ENCODE data around the gene OGA. TPM values are rescaled to one million over a fixed set of nuclear protein-coding genes. Genes with fewer than 3 reads are reported as not detected.

OGA gene
- total and polyA plus RNA-seq, 4 experiments from 2014 or later: 26.6 to 325 (median 178) TPM

GRCh38 chr10:101851411-101852116 is 33.3 kb upstream of the OGA start:
- H3K27me3 Mint-ChIP-seq: no peaks in the 10 kb centered on the region
- no peaks in the 10 kb centered on the region for H3K4me1 ChIP-seq (ENCODE audit: insufficient read depth, low read length)
- DNase-seq: no peak
- H3K4me1 Mint-ChIP-seq: no peaks in the 10 kb centered on the region
- intact Hi-C loops (cut with micrococcal nuclease): no loop called here
- H3K4me3 Mint-ChIP-seq: no peak overlapping the region
- no peaks in the 10 kb centered on the region for H3K9me3 Mint-ChIP-seq
- H3K36me3 Mint-ChIP-seq: peaks cover 25 to 34% of the 10 kb centered on the region in 2 donors
- POLR2A ChIA-PET (ENCODE audit: partially characterized antibody): no interaction called here
- no peak overlapping the region for H3K27ac ChIP-seq (ENCODE audit: low read depth, low read length)
- H3K4me3 ChIP-seq (ENCODE audit: low read length in 2 of 2): no peak overlapping the region
- peaks cover 10% of the 10 kb centered on the region for H3K36me3 ChIP-seq (ENCODE audit: insufficient read depth, low read length)
- no peaks in the 10 kb centered on the region for H3K27me3 ChIP-seq (ENCODE audit: insufficient read depth, low read length)
- CTCF ChIA-PET (ENCODE audit: partially characterized antibody): interaction anchor here (1.9 kb wide), 1 partner anchor 10 kb away, joined by 14 read pairs; no protein-coding TSS in a partner anchor
- H3K9me3 ChIP-seq (ENCODE audit: control insufficient read depth in 1 of 2, low read length in 2 of 2): no peaks in the 10 kb centered on the region
- H3K27ac Mint-ChIP-seq: no peak overlapping the region

- Mint-ChIP-seq H3K4me3 (no peak overlapping the region), H3K36me3 (peaks cover 31 to 42% of the 10 kb centered on the region in 2 donors), H3K27me3 (no peaks in the 10 kb centered on the region), H3K27ac (peak overlapping the region in 1 of 7 donors; percentile 53), H3K9me3 (no peaks in the 10 kb centered on the region), H3K4me1 (no peaks in the 10 kb centered on the region)
- Histone ChIP-seq H3K4me1 (ENCODE audit: insufficient read depth, low read length) (no peaks in the 10 kb centered on the region), H3K27ac (ENCODE audit: low read depth, low read length) (no peak overlapping the region), H3K9me3 (ENCODE audit: control insufficient read depth in 1 of 2, low read length in 2 of 2) (no peaks in the 10 kb centered on the region), H3K4me3 (ENCODE audit: low read length in 2 of 2) (no peak overlapping the region), H3K27me3 (ENCODE audit: insufficient read depth, low read length) (no peaks in the 10 kb centered on the region), H3K36me3 (ENCODE audit: insufficient read depth, low read length) (peaks cover 10% of the 10 kb centered on the region)
- no peak for DNase-seq
- ChIA-PET CTCF (ENCODE audit: partially characterized antibody) (interaction anchor here (1.1 to 1.9 kb wide), 2 partner anchors 10 to 13 kb away, joined by 3 to 14 read pairs; no protein-coding TSS in a partner anchor), POLR2A (ENCODE audit: partially characterized antibody) (no interaction called here)
- intact Hi-C loops (cut with micrococcal nuclease): no loop called here
Measured at GRCh38 chr10:101850749-101851148, 32.5 kb upstream of the OGA start.

- peaks cover 35 to 43% of the 10 kb centered on the region in 2 donors for H3K36me3 Mint-ChIP-seq
Measured at GRCh38 chr10:101848894-101849351, 30.7 kb upstream of the OGA start.

GRCh38 chr10:101848408-101848807 is 30.2 kb upstream of the OGA start:
- Histone ChIP-seq H3K27me3 (ENCODE audit: insufficient read depth, low read length) (no peaks in the 10 kb centered on the region), H3K4me1 (ENCODE audit: insufficient read depth, low read length) (peaks cover 8% of the 10 kb centered on the region), H3K4me3 (ENCODE audit: low read length in 2 of 2) (no peak overlapping the region), H3K36me3 (ENCODE audit: insufficient read depth, low read length) (peaks cover 10% of the 10 kb centered on the region), H3K27ac (ENCODE audit: low read depth, low read length) (no peak overlapping the region), H3K9me3 (ENCODE audit: control insufficient read depth in 1 of 2, low read length in 2 of 2) (no peaks in the 10 kb centered on the region)
- peak overlapping the region in 2 of 7 donors; percentile 44 to 61 for H3K27ac Mint-ChIP-seq
- H3K9me3 Mint-ChIP-seq: no peaks in the 10 kb centered on the region
- DNase-seq: no peak
- no peaks in the 10 kb centered on the region for H3K27me3 Mint-ChIP-seq
- peaks cover 35 to 43% of the 10 kb centered on the region in 2 donors for H3K36me3 Mint-ChIP-seq
- ChIA-PET CTCF (ENCODE audit: partially characterized antibody) (interaction anchor here (2.1 kb wide), 1 partner anchor 8 kb away, joined by 8 read pairs; no protein-coding TSS in a partner anchor), POLR2A (ENCODE audit: partially characterized antibody) (interaction anchor here (1.3 to 1.4 kb wide), 2 partner anchors 11 to 30 kb away, joined by 3 read pairs; partner anchors contain the start of gene OGA)
- intact Hi-C loops (cut with micrococcal nuclease): no loop called here
- H3K4me1 Mint-ChIP-seq: peaks cover 5 to 9% (median 7%) of the 10 kb centered on the region in 4 donors
- no peak overlapping the region for H3K4me3 Mint-ChIP-seq

More at GRCh38 chr10:101848894-101849351, 30.7 kb upstream of the OGA start:
- Histone ChIP-seq H3K36me3 (ENCODE audit: insufficient read depth, low read length) (peaks cover 10% of the 10 kb centered on the region), H3K9me3 (ENCODE audit: control insufficient read depth in 1 of 2, low read length in 2 of 2) (no peaks in the 10 kb centered on the region), H3K27ac (ENCODE audit: low read depth, low read length) (no peak overlapping the region), H3K4me1 (ENCODE audit: insufficient read depth, low read length) (peaks cover 6% of the 10 kb centered on the region), H3K27me3 (ENCODE audit: insufficient read depth, low read length) (no peaks in the 10 kb centered on the region), H3K4me3 (ENCODE audit: low read length in 2 of 2) (no peak overlapping the region)
- no peaks in the 10 kb centered on the region for H3K9me3 Mint-ChIP-seq
- no peak overlapping the region for H3K4me3 Mint-ChIP-seq
- ChIA-PET POLR2A (ENCODE audit: partially characterized antibody) (interaction anchor here (1.3 to 1.4 kb wide), 2 partner anchors 10 to 30 kb away, joined by 3 read pairs; partner anchors contain the start of gene OGA), CTCF (ENCODE audit: partially characterized antibody) (interaction anchor here (0.8 to 2.1 kb wide), 2 partner anchors 9 to 66 kb away, joined by 3 to 8 read pairs; partner anchors contain the start of gene NPM3)
- H3K27me3 Mint-ChIP-seq: no peaks in the 10 kb centered on the region
- DNase-seq: no peak
- intact Hi-C loops (cut with micrococcal nuclease): no loop called here
- H3K27ac Mint-ChIP-seq: peak overlapping the region in 1 of 7 donors; percentile 44
- peaks cover 5 to 8% (median 6%) of the 10 kb centered on the region in 4 donors for H3K4me1 Mint-ChIP-seq

- Histone ChIP-seq H3K4me3 (ENCODE audit: low read length in 2 of 2) (no peak overlapping the region), H3K36me3 (ENCODE audit: insufficient read depth, low read length) (peaks cover 10% of the 10 kb centered on the region), H3K9me3 (ENCODE audit: control insufficient read depth in 1 of 2, low read length in 2 of 2) (no peaks in the 10 kb centered on the region), H3K4me1 (ENCODE audit: insufficient read depth, low read length) (peaks cover 21% of the 10 kb centered on the region), H3K27ac (ENCODE audit: low read depth, low read length) (no peak overlapping the region), H3K27me3 (ENCODE audit: insufficient read depth, low read length) (no peaks in the 10 kb centered on the region)
- no peak overlapping the region for H3K27ac Mint-ChIP-seq
- H3K27me3 Mint-ChIP-seq: no peaks in the 10 kb centered on the region
- intact Hi-C loops (cut with micrococcal nuclease): no loop called here
- CTCF ChIA-PET (ENCODE audit: partially characterized antibody): interaction anchor here (0.7 to 2.2 kb wide), 6 partner anchors 9 to 228 kb away, joined by 3 to 5 read pairs (median 3); no protein-coding TSS in a partner anchor
- POLR2A ChIA-PET (ENCODE audit: partially characterized antibody): interaction anchor here (0.6 kb wide), 1 partner anchor 78 kb away, joined by 3 read pairs; no protein-coding TSS in a partner anchor
- H3K9me3 Mint-ChIP-seq: no peaks in the 10 kb centered on the region
- H3K4me1 Mint-ChIP-seq: peaks cover 16 to 33% (median 24%) of the 10 kb centered on the region in 4 donors
- H3K36me3 Mint-ChIP-seq: peaks cover 29 to 37% of the 10 kb centered on the region in 2 donors
- DNase-seq: no peak
- peak overlapping the region in 1 of 8 donors; percentile 43 for H3K4me3 Mint-ChIP-seq
Measured at GRCh38 chr10:101845893-101846292, 27.6 kb upstream of the OGA start.

GRCh38 chr10:101843032-101844021 is 25.1 kb upstream of the OGA start, which contains the start of gene KCNIP2:
Gene KCNIP2, minus strand, starts transcription at chr10:101843800. Its CDS starts 232 bp downstream, at chr10:101843568.
- Mint-ChIP-seq H3K4me1 (peaks cover 27 to 56% (median 40%) of the 10 kb centered on the region in 4 donors), H3K4me3 (peak within 1 kb of the TSS; percentile 76 to 84 (median 79)), H3K27me3 (no peaks in the 10 kb centered on the region), H3K27ac (peak within 1 kb of the TSS; percentile 17 to 79 (median 59)), H3K9me3 (no peaks in the 10 kb centered on the region), H3K36me3 (peaks cover 20% of the 10 kb centered on the region in 2 donors)
- Histone ChIP-seq H3K27me3 (ENCODE audit: insufficient read depth, low read length) (no peaks in the 10 kb centered on the region), H3K27ac (ENCODE audit: low read depth, low read length) (no peak within 1 kb of the TSS), H3K4me3 (ENCODE audit: low read length in 2 of 2) (no peak within 1 kb of the TSS), H3K9me3 (ENCODE audit: control insufficient read depth in 1 of 2, low read length in 2 of 2) (no peaks in the 10 kb centered on the region), H3K36me3 (ENCODE audit: insufficient read depth, low read length) (no peaks in the 10 kb centered on the region), H3K4me1 (ENCODE audit: insufficient read depth, low read length) (peaks cover 36% of the 10 kb centered on the region)
- peak; percentile 51 to 85 (median 54) for DNase-seq
- CTCF ChIA-PET (ENCODE audit: partially characterized antibody): interaction anchor here (0.6 to 6.4 kb wide), 12 partner anchors 13 to 230 kb away, joined by 3 to 74 read pairs (median 6); partner anchors contain the start of gene OGA
- POLR2A ChIA-PET (ENCODE audit: partially characterized antibody): interaction anchor here (1.4 kb wide), 1 partner anchor 25 kb away, joined by 6 read pairs; the partner anchor contains the start of gene OGA
- intact Hi-C loops (cut with micrococcal nuclease): loop anchor here (5.0 kb wide), 1 partner anchor 274 kb away; no protein-coding TSS in a partner anchor
